Neutrophil (primary cell): ENCODE data around the gene FOXC2.

Source experiments
- H3K27ac ChIP-seq: fragments of 200-600 bp; sonication (generic); 2 replicates; pipeline ENCODE4 v1.5.1; 2016; ENCODE audit warnings: mild to moderate bottlenecking, moderate library complexity
- H3K27me3 ChIP-seq: fragments of 200-600 bp; sonication (generic); 2 replicates; pipeline ENCODE4 v1.6.0; 2016; ENCODE audit warnings: mild to moderate bottlenecking
- H3K36me3 ChIP-seq: fragments of 200-600 bp; sonication (generic); 2 replicates; pipeline ENCODE4 v1.5.1; 2017
- H3K4me1 ChIP-seq, 2 experiments: fragments of 200-600 bp in 1 of 2; sonication (generic) in 1 of 2; 1 replicate in 1 of 2; 2 replicates in 1 of 2; pipeline versions ENCODE4 v1.5.1 to v1.6.1; 2013 to 2016; ENCODE audit warnings: low read depth in 1 of 2, low read length in 1 of 2, mild to moderate bottlenecking in 1 of 2, moderate library complexity in 1 of 2; ENCODE audit not compliant: control insufficient read depth in 1 of 2, insufficient read depth in 1 of 2
- H3K4me3 ChIP-seq, 2 experiments: fragments of 200-600 bp in 1 of 2; sonication (generic) in 1 of 2; 1 replicate in 1 of 2; 2 replicates in 1 of 2; pipeline ENCODE4 v1.5.1; 2013 to 2016; ENCODE audit warnings: low read depth in 1 of 2, low read length in 1 of 2, mild to moderate bottlenecking in 1 of 2, moderate library complexity in 1 of 2
- H3K9me3 ChIP-seq: fragments of 200-600 bp; sonication (generic); 2 replicates; pipeline ENCODE4 v1.5.1; 2016
- TF ChIP-seq, protein P1 (sequence below): fragments of 200-600 bp; sonication (generic); IDR thresholded peaks from 2 replicates; pipeline ENCODE4 v1.5.1; 2016; ENCODE audit warnings: antibody characterized with exemption

The FOXC2 gene

DNA sequence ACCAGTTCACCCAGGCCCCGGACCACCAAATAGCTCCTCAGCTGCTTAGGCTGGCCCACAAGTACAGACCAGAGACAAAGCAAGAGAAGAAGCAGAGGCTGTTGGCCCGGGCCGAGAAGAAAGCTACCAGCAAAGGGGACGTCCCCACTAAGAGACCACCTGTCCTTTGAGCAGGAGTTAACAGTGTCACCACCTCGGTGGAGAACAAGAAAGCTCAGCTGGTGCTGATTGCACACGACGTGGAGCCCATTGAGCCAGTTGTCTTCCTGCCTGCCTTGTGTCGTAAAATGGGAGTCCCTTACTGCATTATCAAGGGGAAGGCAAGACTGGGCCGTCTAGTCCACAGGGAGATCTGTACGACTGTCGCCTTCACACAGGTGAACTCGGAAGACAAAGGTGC, 40.9 kb upstream of the FOXC2 start:
- no peak overlapping the region for H3K27ac ChIP-seq

DNA sequence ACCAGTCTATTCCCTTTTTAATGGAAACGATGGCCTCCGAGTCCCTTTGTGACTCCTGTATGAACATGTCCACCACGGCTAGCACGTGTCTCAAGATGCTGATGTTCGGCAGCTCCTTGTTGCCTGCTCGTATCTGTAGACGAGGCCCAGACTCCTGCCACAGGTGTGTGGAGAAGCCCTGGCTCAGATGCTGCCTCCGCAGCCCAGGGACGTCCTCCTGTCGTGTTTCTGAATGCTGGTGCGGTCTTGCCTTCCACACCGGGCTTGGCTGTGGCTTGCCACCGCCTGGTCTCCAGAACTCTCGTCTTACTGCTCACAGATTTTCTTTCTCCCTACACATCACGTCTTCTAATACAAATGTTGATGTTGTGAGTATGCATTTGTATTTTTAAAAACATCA, 39.3 kb upstream of the FOXC2 start:
- Histone ChIP-seq H3K27me3 (peaks cover 20% of the 10 kb centered on the region), H3K36me3 (peaks cover 18% of the 10 kb centered on the region), H3K4me3 (no peak overlapping the region), H3K27ac (no peak overlapping the region), H3K9me3 (no peaks in the 10 kb centered on the region), H3K4me1 (peaks cover 0 to under 1% of the 10 kb centered on the region in 2 experiments)
- TF ChIP-seq, protein P1, sequence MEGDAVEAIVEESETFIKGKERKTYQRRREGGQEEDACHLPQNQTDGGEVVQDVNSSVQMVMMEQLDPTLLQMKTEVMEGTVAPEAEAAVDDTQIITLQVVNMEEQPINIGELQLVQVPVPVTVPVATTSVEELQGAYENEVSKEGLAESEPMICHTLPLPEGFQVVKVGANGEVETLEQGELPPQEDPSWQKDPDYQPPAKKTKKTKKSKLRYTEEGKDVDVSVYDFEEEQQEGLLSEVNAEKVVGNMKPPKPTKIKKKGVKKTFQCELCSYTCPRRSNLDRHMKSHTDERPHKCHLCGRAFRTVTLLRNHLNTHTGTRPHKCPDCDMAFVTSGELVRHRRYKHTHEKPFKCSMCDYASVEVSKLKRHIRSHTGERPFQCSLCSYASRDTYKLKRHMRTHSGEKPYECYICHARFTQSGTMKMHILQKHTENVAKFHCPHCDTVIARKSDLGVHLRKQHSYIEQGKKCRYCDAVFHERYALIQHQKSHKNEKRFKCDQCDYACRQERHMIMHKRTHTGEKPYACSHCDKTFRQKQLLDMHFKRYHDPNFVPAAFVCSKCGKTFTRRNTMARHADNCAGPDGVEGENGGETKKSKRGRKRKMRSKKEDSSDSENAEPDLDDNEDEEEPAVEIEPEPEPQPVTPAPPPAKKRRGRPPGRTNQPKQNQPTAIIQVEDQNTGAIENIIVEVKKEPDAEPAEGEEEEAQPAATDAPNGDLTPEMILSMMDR: no peak

More for the DNA sequence above, 40.9 kb upstream of the FOXC2 start:
- H3K9me3 ChIP-seq: no peaks in the 10 kb centered on the region
- H3K27me3 ChIP-seq: peaks cover 35% of the 10 kb centered on the region
- peaks cover 5% of the 10 kb centered on the region for H3K36me3 ChIP-seq
- TF ChIP-seq, protein P1: no peak
- H3K4me3 ChIP-seq: no peak overlapping the region
- H3K4me1 ChIP-seq: peaks cover 14 to 15% of the 10 kb centered on the region in 2 experiments

DNA sequence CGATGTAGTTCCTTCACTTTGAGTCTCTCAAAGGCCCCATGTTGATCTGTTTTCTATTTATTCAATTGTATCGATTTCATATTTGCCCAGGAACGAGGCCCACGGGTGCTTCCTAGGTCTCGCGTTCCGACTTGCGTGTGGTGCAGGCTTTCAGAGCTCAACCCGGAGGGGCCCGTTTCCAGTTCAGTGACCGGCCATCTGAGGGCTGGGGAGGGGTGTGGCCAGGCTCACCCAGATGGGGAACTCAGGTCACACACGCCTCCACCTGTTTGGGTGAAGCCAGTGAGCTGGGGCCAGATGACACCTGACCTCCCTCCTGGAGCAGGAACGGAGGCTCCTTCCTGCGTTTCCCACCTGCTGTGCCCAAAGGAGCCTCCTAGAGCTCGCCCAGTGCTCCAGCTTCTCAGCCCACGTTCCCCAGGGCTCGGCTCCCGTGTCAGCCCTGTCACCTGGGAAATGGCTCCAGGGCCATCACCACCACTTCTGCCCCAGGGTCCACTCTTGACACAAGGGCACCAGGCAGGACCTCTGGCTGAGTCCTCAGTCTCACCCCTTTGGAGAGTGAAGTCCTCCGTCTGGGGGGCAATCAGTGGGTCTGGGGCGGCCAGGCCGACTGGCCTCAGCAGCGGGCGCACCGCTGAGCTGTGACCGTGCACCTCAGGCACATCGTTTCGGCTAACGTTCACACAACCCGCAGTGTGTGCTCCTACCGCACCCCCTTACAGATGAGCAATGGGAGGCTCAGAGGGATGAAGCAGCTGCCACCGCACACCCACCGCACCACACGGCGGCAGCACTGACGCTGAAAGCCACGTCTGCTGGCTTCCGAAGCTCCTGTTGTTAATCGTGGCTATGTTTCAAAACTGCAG, 38.3 kb upstream of the FOXC2 start:
- no peaks in the 10 kb centered on the region for H3K9me3 ChIP-seq
- no peak overlapping the region for H3K4me3 ChIP-seq
- peaks cover 25% of the 10 kb centered on the region for H3K36me3 ChIP-seq
- peaks cover 14% of the 10 kb centered on the region for H3K27me3 ChIP-seq
- H3K4me1 ChIP-seq: no peaks in the 10 kb centered on the region
- no peak overlapping the region for H3K27ac ChIP-seq
- TF ChIP-seq, protein P1: no peak

DNA sequence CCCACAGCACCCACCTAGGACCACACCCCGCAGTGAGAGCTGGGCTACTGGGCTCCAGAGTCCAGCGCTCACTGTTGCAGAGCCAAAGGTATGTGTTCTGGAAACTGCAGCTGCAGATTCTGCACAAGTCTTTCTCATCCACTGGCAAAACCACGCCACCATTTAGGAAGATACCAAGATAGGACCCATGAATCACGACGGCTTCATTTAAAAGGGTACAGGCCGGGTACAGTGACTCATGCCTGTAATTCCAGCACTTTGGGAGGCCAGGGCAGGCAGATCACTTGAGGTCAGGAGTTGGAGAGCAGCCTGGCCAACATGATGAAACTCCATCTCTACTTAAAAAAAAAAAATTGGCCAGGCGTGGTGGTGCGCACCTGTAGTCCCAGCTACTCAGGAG, 37.5 kb upstream of the FOXC2 start:
- no peak overlapping the region for H3K27ac ChIP-seq

DNA sequence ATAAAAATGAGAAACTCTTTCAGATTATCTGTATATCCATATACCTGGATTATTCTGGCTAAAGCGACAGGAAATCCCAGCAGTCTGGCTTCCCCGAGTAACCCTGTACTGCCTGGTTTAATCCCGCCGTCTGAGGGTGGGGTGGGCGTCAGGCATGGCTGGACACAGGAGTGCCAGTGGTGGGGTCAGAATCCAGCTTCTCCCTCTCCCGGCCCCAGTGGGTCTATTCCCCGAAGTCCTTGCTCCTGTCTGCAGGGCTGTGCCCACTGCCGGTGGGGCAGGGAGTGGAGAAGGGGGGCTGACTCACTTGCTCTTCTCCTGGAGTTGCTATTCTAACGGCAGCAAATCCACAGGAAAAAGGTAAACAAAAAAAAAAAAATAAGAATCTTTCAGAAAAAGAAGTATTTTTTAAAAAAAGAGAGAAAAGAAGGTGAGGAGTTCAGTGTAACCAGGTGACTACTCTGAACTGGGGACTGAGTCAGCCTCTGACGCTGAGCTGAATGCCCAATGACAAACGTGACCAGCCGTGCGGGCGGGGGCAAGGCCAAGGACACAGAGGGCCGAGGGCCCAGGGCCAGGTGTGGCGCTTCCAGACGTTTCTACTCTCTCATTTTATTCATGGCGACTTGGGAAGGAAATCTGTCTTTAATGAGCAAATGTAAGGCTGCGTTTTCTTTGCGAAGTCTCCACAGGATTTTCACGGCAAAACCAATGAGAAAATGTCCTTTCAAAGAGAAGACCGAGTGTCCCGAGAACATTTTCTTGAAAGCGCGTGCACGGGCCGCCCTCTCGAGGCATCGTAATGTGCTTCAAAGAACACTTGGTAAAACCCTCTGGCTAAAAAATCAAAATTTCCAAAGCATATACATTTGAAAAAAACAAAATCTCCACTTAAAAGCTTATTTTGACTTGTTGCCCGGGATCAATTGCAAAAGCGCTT, 36.1 kb upstream of the FOXC2 start:
- Histone ChIP-seq H3K36me3 (peaks cover 39% of the 10 kb centered on the region), H3K27ac (no peak overlapping the region), H3K4me1 (no peaks in the 10 kb centered on the region), H3K4me3 (no peak overlapping the region), H3K9me3 (no peaks in the 10 kb centered on the region), H3K27me3 (no peaks in the 10 kb centered on the region)
- TF ChIP-seq, protein P1: no peak

More for the DNA sequence above, 37.5 kb upstream of the FOXC2 start:
- Histone ChIP-seq H3K36me3 (peaks cover 31% of the 10 kb centered on the region), H3K4me1 (no peaks in the 10 kb centered on the region), H3K27me3 (peaks cover 6% of the 10 kb centered on the region), H3K4me3 (no peak overlapping the region), H3K9me3 (no peaks in the 10 kb centered on the region)
- TF ChIP-seq, protein P1: no peak
